Urinary bladder (tissue), 4 donors: Measurements from ENCODE around the gene TEX52. TPM values are rescaled to one million over a fixed set of nuclear protein-coding genes. Genes with fewer than 3 reads are reported as not detected.

Experiments
- DNase-seq: peaks from one replicate; pipeline ENCODE4 v3.0.0-alpha.2; 2015; ENCODE audit errors: extremely low spot score
- H3K27ac ChIP-seq: one replicate; pipeline ENCODE4 v1.5.1; 2013; ENCODE audit warnings: low read depth, mild to moderate bottlenecking, moderate library complexity
- H3K36me3 ChIP-seq: one replicate; pipeline ENCODE4 v1.6.1; 2013; ENCODE audit warnings: mild to moderate bottlenecking, moderate library complexity; ENCODE audit not compliant: insufficient read depth
- H3K4me1 ChIP-seq: one replicate; pipeline ENCODE4 v1.6.1; 2013; ENCODE audit warnings: mild to moderate bottlenecking, moderate library complexity; ENCODE audit not compliant: insufficient read depth
- H3K4me3 ChIP-seq: one replicate; pipeline ENCODE4 v1.5.1; 2013; ENCODE audit warnings: low read depth, low read length
- WGBS: extraction: QIAGEN DNeasy Blood & Tissue Kit; methylation state at CpG from one replicate; pipeline ENCODE4 v1.1.7; 2013; 5-methylcytosine and 5-hydroxymethylcytosine counted together
- polyA plus RNA-seq: library from polyadenylated mRNA; stranded (reverse); fragments of 200-250 nt; gene quantifications from one replicate; pipeline ENCODE4 v1.2.3, GENCODE V29; 2013
- total RNA-seq: library from RNA; depleted of rRNA; stranded (reverse); fragments of >200 nt; gene quantifications from one replicate; pipeline ENCODE4 v1.2.3, GENCODE V29; 2014
- donor health status: healthy with polysubstance abuse.
- donor health status: healthy.

TEX52 gene
- total RNA-seq (not detected), polyA plus RNA-seq (not detected)

DNA sequence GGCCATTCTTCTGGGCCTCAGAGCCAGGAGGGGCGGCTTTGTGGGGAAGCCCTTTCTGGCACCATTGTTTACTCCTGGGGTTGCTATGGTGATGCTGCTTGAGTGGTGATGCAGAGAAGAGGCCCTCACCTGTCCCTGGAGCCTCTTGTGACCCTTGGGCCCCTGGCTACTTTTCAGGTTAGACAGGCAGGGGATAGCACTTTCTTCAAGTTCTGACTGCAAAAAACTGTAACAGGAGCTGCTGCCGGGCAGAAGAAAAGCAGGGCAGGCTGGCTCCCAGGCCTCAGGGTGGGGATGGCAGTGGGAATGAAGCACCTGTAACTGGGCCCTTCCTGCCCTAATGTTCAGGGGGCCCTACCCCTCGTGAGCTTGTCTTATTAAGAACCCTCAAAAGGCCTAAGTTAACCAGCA lies at the start of gene TEX52:
TEX52 (minus strand) TSS at position 19 of the 411 bp plus-strand sequence; CDS start at position 6, 13 bp downstream.
- no peaks in the 10 kb centered on the region for H3K4me1 ChIP-seq
- H3K27ac ChIP-seq: no peak within 1 kb of the TSS
- 82% methylated on average over 3 of the region's 3 CpGs for WGBS
- H3K36me3 ChIP-seq: no peaks in the 10 kb centered on the region
- no peak within 1 kb of the TSS for H3K4me3 ChIP-seq
- DNase-seq: no peak

DNA sequence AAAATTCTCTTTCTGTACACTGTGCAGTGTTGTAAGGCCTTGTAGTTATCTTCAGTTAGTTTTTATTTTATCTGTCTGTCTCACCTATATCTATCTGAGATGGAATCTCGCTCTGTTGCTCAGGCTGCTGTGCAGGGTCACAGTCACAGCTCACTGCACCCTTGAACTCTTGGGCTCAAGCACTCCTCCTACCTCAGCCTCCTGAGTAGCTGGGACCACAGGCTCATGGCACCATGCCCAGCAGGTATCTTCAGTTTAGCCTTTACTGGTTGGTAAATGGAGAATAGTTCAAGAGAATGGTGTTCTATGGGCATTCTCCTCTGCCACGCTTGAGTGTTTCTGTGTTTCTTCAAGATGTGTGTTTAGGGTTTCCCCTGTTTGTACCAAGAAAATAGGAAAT lies 47.4 kb upstream of the TEX52 start:
- DNase-seq: no peak
- Histone ChIP-seq H3K4me3 (no peak overlapping the region), H3K27ac (no peak overlapping the region), H3K36me3 (no peaks in the 10 kb centered on the region), H3K4me1 (peaks cover 2% of the 10 kb centered on the region)
- WGBS: 96% methylated on average over 2 of the region's 2 CpGs

DNA sequence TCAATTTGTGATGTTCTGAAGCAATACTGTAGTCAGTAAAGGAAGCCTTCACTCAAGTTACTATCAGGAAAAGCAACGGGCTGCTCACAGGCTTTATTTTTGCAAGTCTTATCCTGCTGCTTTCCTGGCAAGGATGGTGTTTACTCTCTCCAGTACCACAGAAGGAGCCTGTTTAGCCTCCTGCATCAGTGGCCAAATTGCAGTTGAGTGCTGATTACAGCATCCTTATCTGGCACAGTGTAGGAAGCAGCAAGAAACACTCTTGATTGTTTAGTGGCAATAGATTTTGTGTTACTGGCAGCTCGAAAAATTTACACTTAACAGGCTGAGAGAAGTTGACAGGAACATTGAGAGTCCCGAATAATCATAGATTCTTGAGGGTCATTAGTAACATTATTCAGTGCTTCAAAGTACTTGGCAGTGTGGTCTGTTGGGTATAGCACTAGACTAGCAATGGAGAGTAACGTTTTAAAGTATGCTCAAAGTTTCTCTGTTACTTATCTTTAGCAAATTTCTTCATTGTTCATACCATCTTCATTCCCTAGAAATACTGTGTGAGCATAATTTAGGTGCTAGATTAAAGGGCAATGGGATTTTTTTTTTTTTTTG lies 45.5 kb upstream of the TEX52 start:
- 22% methylated on average over 4 of the region's 4 CpGs for WGBS
- no peak overlapping the region for H3K27ac ChIP-seq
- no peaks in the 10 kb centered on the region for H3K36me3 ChIP-seq
- no peak for DNase-seq
- peaks cover 2% of the 10 kb centered on the region for H3K4me1 ChIP-seq
- no peak overlapping the region for H3K4me3 ChIP-seq

- no peak overlapping the region for H3K27ac ChIP-seq
- no peak for DNase-seq
- H3K4me1 ChIP-seq: peaks cover 2% of the 10 kb centered on the region
- H3K4me3 ChIP-seq: no peak overlapping the region
- H3K36me3 ChIP-seq: no peaks in the 10 kb centered on the region
- 94% methylated on average over 8 of the region's 8 CpGs for WGBS
Observed at GRCh38 chr12:2900642-2901041, 43.8 kb upstream of the TEX52 start.

DNA sequence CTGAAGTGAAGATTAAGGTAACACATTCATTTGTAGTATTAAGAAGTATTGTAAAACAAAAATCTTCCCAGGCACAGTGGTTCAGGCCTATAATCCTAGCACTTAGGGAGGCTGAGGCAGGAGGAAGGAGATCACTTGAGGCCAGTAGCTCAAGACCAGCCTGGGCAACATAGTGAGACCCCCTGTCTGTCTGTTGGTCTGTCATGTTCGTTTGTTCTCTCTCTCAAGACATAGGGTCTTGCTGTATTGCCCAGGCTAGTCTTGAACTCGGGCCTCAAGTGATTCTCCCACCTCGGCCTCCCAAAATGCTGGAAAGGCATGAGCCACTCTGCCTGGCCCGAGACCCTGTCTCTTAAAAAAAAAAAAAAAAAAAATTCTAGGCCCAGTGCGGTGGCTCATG lies 40.6 kb upstream of the TEX52 start:
- DNase-seq: no peak
- Histone ChIP-seq H3K36me3 (no peaks in the 10 kb centered on the region), H3K4me3 (no peak overlapping the region), H3K4me1 (peaks cover 2% of the 10 kb centered on the region), H3K27ac (no peak overlapping the region)
- 95% methylated on average over 5 of the region's 5 CpGs for WGBS

DNA sequence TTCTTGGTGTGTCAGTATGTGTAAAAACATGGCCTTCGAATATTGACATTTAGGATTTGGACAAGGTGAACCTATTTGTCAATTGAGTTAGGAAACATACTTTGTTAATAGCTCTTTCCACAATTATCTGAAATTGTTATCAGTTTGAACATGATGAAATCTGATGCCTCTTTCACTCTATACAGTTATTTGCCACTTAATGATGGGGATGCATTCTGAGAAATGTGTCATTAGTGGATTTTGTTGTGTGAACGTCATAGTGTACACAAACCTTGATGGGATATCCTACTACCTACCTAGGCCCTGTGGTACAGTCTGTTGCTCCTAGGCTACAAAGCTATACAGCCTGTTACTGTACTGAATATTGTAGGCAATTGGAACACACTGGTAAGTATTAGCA lies 38.7 kb upstream of the TEX52 start:
- no peaks in the 10 kb centered on the region for H3K4me1 ChIP-seq
- peak overlapping the region; percentile 0 for H3K27ac ChIP-seq
- no peak for DNase-seq
- no peak overlapping the region for H3K4me3 ChIP-seq
- 84% methylated on average over 2 of the region's 2 CpGs for WGBS
- H3K36me3 ChIP-seq: no peaks in the 10 kb centered on the region

GRCh38 chr12:2895051-2895451 lies 38.2 kb upstream of the TEX52 start:
- no peak overlapping the region for H3K4me3 ChIP-seq
- DNase-seq: no peak
- peak overlapping the region; percentile 0 for H3K27ac ChIP-seq
- no peaks in the 10 kb centered on the region for H3K4me1 ChIP-seq
- no peaks in the 10 kb centered on the region for H3K36me3 ChIP-seq
- 51% methylated on average over 2 of the region's 2 CpGs for WGBS

DNA sequence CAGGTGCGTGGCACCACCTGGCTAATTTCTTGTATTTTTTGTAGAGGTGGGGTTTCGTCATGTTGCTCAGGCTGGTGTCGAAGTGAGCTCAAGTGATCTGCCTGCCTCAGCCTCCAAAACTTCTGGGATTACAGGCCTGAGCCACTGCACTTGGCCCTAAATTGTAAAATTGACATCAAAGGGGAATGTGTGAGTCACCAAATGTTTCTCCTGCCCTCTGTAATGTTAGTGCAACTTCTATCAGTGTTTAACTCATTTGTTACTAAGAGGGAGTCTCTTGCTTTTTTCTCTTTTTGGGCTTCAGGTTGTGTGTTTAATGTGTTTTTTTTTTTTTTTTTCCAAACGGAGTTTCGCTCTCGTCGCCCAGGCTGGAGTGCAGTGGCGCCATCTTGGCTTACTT lies 36.2 kb upstream of the TEX52 start:
- Histone ChIP-seq H3K4me3 (no peak overlapping the region), H3K4me1 (no peaks in the 10 kb centered on the region), H3K27ac (no peak overlapping the region), H3K36me3 (no peaks in the 10 kb centered on the region)
- no peak for DNase-seq
- WGBS: 67% methylated on average over 8 of the region's 8 CpGs

GRCh38 chr12:2892246-2892645 lies 35.4 kb upstream of the TEX52 start:
- Histone ChIP-seq H3K36me3 (no peaks in the 10 kb centered on the region), H3K4me1 (no peaks in the 10 kb centered on the region), H3K27ac (no peak overlapping the region)

DNA sequence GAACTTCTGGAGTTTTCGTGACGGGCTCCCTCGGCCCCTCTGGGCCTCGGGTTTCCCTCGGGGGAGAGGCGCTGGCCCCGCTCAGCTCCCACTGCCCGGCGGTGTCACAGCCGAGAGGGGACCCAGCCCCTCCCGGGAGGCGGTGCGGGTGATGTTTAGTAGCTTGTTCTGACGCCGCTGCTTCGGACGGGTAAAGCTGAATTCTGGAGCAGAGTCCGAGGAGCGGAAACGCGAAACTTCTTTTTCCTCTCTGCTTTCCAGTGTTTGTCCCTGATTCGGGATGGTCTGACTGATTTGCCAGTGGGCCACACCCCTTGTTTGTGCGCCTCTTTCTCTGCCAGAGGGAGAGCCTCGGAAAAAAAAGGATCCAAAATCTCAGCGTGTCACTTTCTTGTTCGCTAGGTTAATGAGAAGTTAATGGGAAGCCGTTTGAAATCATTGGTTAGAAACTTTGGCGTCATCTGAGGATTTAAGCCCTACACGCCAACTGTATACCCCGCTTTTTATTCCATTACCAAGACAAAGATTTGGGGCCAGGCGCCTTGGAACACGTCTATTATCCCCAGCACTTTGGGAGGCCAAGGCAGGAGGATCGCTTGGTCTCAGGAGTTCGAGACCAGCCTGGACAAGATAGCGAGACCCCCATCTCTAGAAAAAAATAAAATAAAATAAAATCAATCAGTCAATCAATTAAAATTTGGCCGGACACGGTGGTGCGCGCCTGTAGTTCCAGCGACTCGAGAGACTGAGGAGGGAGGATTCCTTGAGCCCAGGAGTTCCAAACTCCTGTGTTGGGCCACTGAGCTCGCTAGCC lies 34.6 kb upstream of the TEX52 start:
- H3K4me1 ChIP-seq: no peaks in the 10 kb centered on the region

More at GRCh38 chr12:2892246-2892645, 35.4 kb upstream of the TEX52 start:
- H3K4me3 ChIP-seq: no peak overlapping the region
- no peak for DNase-seq
- WGBS: 64% methylated on average over 12 of the region's 12 CpGs

GRCh38 chr12:2890388-2891239 lies 33.8 kb upstream of the TEX52 start, which contains the start of gene TULP3:
Gene TULP3 (plus strand): TSS chr12:2890891. CDS start chr12:2890948, 57 bp downstream.
- under 1% methylated on average over 83 of the region's 83 CpGs for WGBS
- peak within 1 kb of the TSS; percentile 95 for H3K27ac ChIP-seq
- H3K36me3 ChIP-seq: no peaks in the 10 kb centered on the region
- H3K4me3 ChIP-seq: peak within 1 kb of the TSS; percentile 76
- peak; percentile 96 for DNase-seq
- H3K4me1 ChIP-seq: no peaks in the 10 kb centered on the region

More for the DNA sequence above, 34.6 kb upstream of the TEX52 start:
- H3K4me3 ChIP-seq: peak overlapping the region; percentile 76
- WGBS: 21% methylated on average over 42 of the region's 42 CpGs
- H3K27ac ChIP-seq: peak overlapping the region; percentile 95
- DNase-seq: peak; percentile 48
- H3K36me3 ChIP-seq: no peaks in the 10 kb centered on the region

GRCh38 chr12:2890001-2890387 lies 33.2 kb upstream of the TEX52 start:
- Histone ChIP-seq H3K36me3 (no peaks in the 10 kb centered on the region), H3K27ac (peak overlapping the region; percentile 30), H3K4me3 (peak overlapping the region; percentile 29), H3K4me1 (no peaks in the 10 kb centered on the region)
- no peak for DNase-seq
- WGBS: 67% methylated on average over 10 of the region's 10 CpGs

- Histone ChIP-seq H3K4me3 (no peak overlapping the region), H3K36me3 (no peaks in the 10 kb centered on the region), H3K27ac (no peak overlapping the region), H3K4me1 (no peaks in the 10 kb centered on the region)
- WGBS: 88% methylated on average over 10 of the region's 10 CpGs
- no peak for DNase-seq
Observed at GRCh38 chr12:2886768-2887450, 30.1 kb upstream of the TEX52 start.
